ENCODE measurements around the gene ANXA5.

- TF ChIP-seq EZH2 (IDR thresholded peaks at IDR 0.05; ENCODE audit: insufficient read depth, low read length) = no peak
- no peak for TF ChIP-seq CTCF (IDR thresholded peaks at IDR 0.05; ENCODE audit: insufficient read depth, low read depth, low read length)
These were observed 2.9 kb downstream of the ANXA5 start for GRCh38 chr4:121693886-121694285.
